DOHH2 (cell line): ENCODE measurements around the gene ATXN7L3.
"Not testable (repeated sequence)": the region's sequence is repeated elsewhere in the genome, so short reads cannot be mapped to it uniquely, and the experiment has no call there.

ENCODE experiments used
- H3F3A ChIP-seq: fragments of 200-600 bp; sonication (generic), shearing (Covaris generic); 2 replicates; pipeline ENCODE4 v1.6.0; 2016; ENCODE audit warnings: antibody characterized with exemption, mild to moderate bottlenecking; ENCODE audit not compliant: control insufficient read depth, insufficient read depth
- H3K27ac ChIP-seq: fragments of 200-600 bp; sonication (generic); 2 replicates; pipeline ENCODE4 v1.5.1; 2014; ENCODE audit warnings: low read depth, mild to moderate bottlenecking, low read length, moderate library complexity
- H3K27me3 ChIP-seq: fragments of 200-600 bp; sonication (generic); 2 replicates; pipeline ENCODE4 v1.6.1; 2014; ENCODE audit warnings: mild to moderate bottlenecking, low read length, mixed read lengths; ENCODE audit not compliant: control insufficient read depth
- H3K36me3 ChIP-seq: fragments of 200-600 bp; sonication (generic); 2 replicates; pipeline ENCODE4 v1.6.1; 2014; ENCODE audit warnings: mild to moderate bottlenecking, low read length, moderate library complexity, mixed read lengths; ENCODE audit not compliant: control insufficient read depth
- H3K4me1 ChIP-seq: fragments of 200-600 bp; sonication (generic); 2 replicates; pipeline ENCODE4 v1.6.1; 2014; ENCODE audit warnings: mild to moderate bottlenecking, low read length, mixed read lengths; ENCODE audit not compliant: control insufficient read depth
- H3K4me2 ChIP-seq: fragments of 200-600 bp; sonication (generic); 2 replicates; pipeline ENCODE4 v1.6.0; 2014; ENCODE audit warnings: mild to moderate bottlenecking, low read length, moderate library complexity
- H3K4me3 ChIP-seq: fragments of 200-600 bp; sonication (generic); 2 replicates; pipeline ENCODE4 v1.5.1; 2014; ENCODE audit warnings: mild to moderate bottlenecking, low read length, mixed read lengths
- H3K79me2 ChIP-seq: fragments of 200-600 bp; sonication (generic); 2 replicates; pipeline ENCODE4 v1.6.1; 2014; ENCODE audit warnings: mild to moderate bottlenecking, low read length, mixed read lengths; ENCODE audit not compliant: control insufficient read depth
- H3K9me2 ChIP-seq: fragments of 200-600 bp; sonication (generic); replicated peaks from 2 replicates; pipeline ENCODE4 v1.6.1; 2014; ENCODE audit warnings: mild to moderate bottlenecking, low read length, mixed read lengths; ENCODE audit not compliant: control insufficient read depth
- H3K9me3 ChIP-seq: fragments of 200-600 bp; sonication (generic); 2 replicates; pipeline ENCODE4 v1.6.1; 2014; ENCODE audit warnings: antibody characterized with exemption, low read length, mixed read lengths; ENCODE audit not compliant: control insufficient read depth, insufficient read depth
- H4K20me1 ChIP-seq: fragments of 200-600 bp; sonication (generic); 2 replicates; pipeline ENCODE4 v1.6.0; 2014; ENCODE audit warnings: low read depth, mild to moderate bottlenecking, antibody characterized with exemption, low read length, moderate library complexity; ENCODE audit not compliant: control insufficient read depth, insufficient read depth
- CTCF ChIP-seq: fragments of 200-600 bp; sonication (generic); IDR thresholded peaks from one replicate; pipeline ENCODE4 v1.5.1; 2014; ENCODE audit warnings: antibody characterized with exemption, mild to moderate bottlenecking, low read depth, low read length; ENCODE audit not compliant: poor library complexity, severe bottlenecking
- EZH2phosphoT487 ChIP-seq: fragments of 200-600 bp; sonication (generic); IDR thresholded peaks from 2 replicates; pipeline ENCODE4 v1.6.1; 2017; ENCODE audit warnings: borderline replicate concordance, mild to moderate bottlenecking, antibody characterized with exemption, low read length, moderate library complexity, mixed read lengths

Gene ATXN7L3

GRCh38 chr17:44146375-44147346, 53.0 kb downstream of the ATXN7L3 start:
- Histone ChIP-seq H3F3A (no peaks in the 10 kb centered on the region), H3K27me3 (no peaks in the 10 kb centered on the region), H3K27ac (no peak overlapping the region), H3K79me2 (peaks cover 63% of the 10 kb centered on the region), H3K9me3 (no peaks in the 10 kb centered on the region), H3K9me2 (no peaks in the 10 kb centered on the region), H4K20me1 (no peaks in the 10 kb centered on the region; the same call in 1 of the 2 replicates), H3K4me2 (no peak overlapping the region), H3K4me3 (no peak overlapping the region), H3K36me3 (peaks cover 60% of the 10 kb centered on the region), H3K4me1 (peaks cover 8% of the 10 kb centered on the region)
- no peak for TF ChIP-seq EZH2phosphoT487
- TF ChIP-seq CTCF: no peak

- Histone ChIP-seq H4K20me1 (no peaks in the 10 kb centered on the region; the same call in 1 of the 2 replicates), H3K9me3 (no peaks in the 10 kb centered on the region), H3K27me3 (no peaks in the 10 kb centered on the region), H3K27ac (no peak overlapping the region), H3K4me1 (peaks cover 13% of the 10 kb centered on the region), H3K36me3 (peaks cover 52% of the 10 kb centered on the region), H3K4me2 (no peak overlapping the region), H3K9me2 (no peaks in the 10 kb centered on the region), H3K4me3 (no peak overlapping the region), H3K79me2 (peaks cover 50% of the 10 kb centered on the region), H3F3A (no peaks in the 10 kb centered on the region)
- TF ChIP-seq CTCF: no peak
- TF ChIP-seq EZH2phosphoT487: no peak
Observed at GRCh38 chr17:44144966-44145739, 54.5 kb downstream of the ATXN7L3 start.

GRCh38 chr17:44143921-44144320, 55.8 kb downstream of the ATXN7L3 start:
- H3K27ac ChIP-seq, H4K20me1 ChIP-seq, H3K27me3 ChIP-seq, H3K4me2 ChIP-seq, H3K9me2 ChIP-seq, H3K4me3 ChIP-seq, H3K9me3 ChIP-seq, H3F3A ChIP-seq: not testable (repeated sequence)
- peaks cover 40% of the 10 kb centered on the region for H3K79me2 ChIP-seq
- H3K36me3 ChIP-seq: peaks cover 42% of the 10 kb centered on the region
- peaks cover 13% of the 10 kb centered on the region for H3K4me1 ChIP-seq
